Measurements from ENCODE around the gene CLEC2B. TPM values are rescaled to one million over a fixed set of nuclear protein-coding genes. Genes with fewer than 3 reads are reported as not detected.

Gene CLEC2B
- total and polyA plus RNA-seq, 7 donors = 6.0 to 19.6 (median 10.8) TPM

- Histone ChIP-seq H3K4me1 (no peaks in the 10 kb centered on the region), H3K4me3 (no peak overlapping the region), H3K9me3 (peaks cover 0 to 6% (median 2%) of the 10 kb centered on the region in 4 donors), H3K36me3 (no peaks in the 10 kb centered on the region), H3K27ac (no peak overlapping the region), H3K27me3 (no peaks in the 10 kb centered on the region)
- no peak for DNase-seq
- 74 to 82% methylated on average over 6 of the region's 6 CpGs for WGBS, 2 donors
- intact Hi-C loops (cut with DNase I) = no loop called here
- TF ChIP-seq EP300 (IDR thresholded peaks at IDR 0.05) (no peak), POLR2AphosphoS5 (IDR thresholded peaks at IDR 0.05) (no peak), CTCF (IDR thresholded peaks at IDR 0.05) (no peak), POLR2A (IDR thresholded peaks at IDR 0.05) (no peak)
These were observed 28.4 kb upstream of the CLEC2B start for GRCh38 chr12:9897535-9897934.

- H3K27ac ChIP-seq = no peak overlapping the region
- H3K27me3 ChIP-seq = no peaks in the 10 kb centered on the region
- intact Hi-C loops (cut with DNase I) = no loop called here
- no peak overlapping the region for H3K4me3 ChIP-seq
- no peaks in the 10 kb centered on the region for H3K9me3 ChIP-seq
- DNase-seq = no peak
- WGBS, 2 donors = 69 to 82% methylated on average over 6 of the region's 6 CpGs
- no peaks in the 10 kb centered on the region for H3K36me3 ChIP-seq
- TF ChIP-seq CTCF (IDR thresholded peaks at IDR 0.05) (no peak), EP300 (IDR thresholded peaks at IDR 0.05) (no peak), POLR2AphosphoS5 (IDR thresholded peaks at IDR 0.05) (no peak), POLR2A (IDR thresholded peaks at IDR 0.05) (no peak)
- H3K4me1 ChIP-seq = no peaks in the 10 kb centered on the region
These were observed 26.2 kb upstream of the CLEC2B start for GRCh38 chr12:9895215-9895971.

- intact Hi-C loops (cut with DNase I) = no loop called here
- H3K36me3 ChIP-seq = no peaks in the 10 kb centered on the region
- no peaks in the 10 kb centered on the region for H3K4me1 ChIP-seq
- no peak for DNase-seq
- H3K27ac ChIP-seq = no peak overlapping the region
- H3K4me3 ChIP-seq = no peak overlapping the region
- no peaks in the 10 kb centered on the region for H3K9me3 ChIP-seq
- 63 to 76% methylated on average over 4 of the region's 4 CpGs for WGBS, 2 donors
- no peaks in the 10 kb centered on the region for H3K27me3 ChIP-seq
- TF ChIP-seq POLR2A (IDR thresholded peaks at IDR 0.05) (no peak), CTCF (IDR thresholded peaks at IDR 0.05) (no peak), EP300 (IDR thresholded peaks at IDR 0.05) (no peak), POLR2AphosphoS5 (IDR thresholded peaks at IDR 0.05) (no peak)
These were observed 19.6 kb upstream of the CLEC2B start for GRCh38 chr12:9888665-9889273.

GRCh38 chr12:9883175-9883574 lies 14.0 kb upstream of the CLEC2B start:
- H3K9me3 ChIP-seq = no peaks in the 10 kb centered on the region
- no peaks in the 10 kb centered on the region for H3K36me3 ChIP-seq
- H3K4me3 ChIP-seq = no peak overlapping the region
- H3K4me1 ChIP-seq = no peaks in the 10 kb centered on the region
- intact Hi-C loops (cut with DNase I) = no loop called here
- no peak for DNase-seq
- H3K27ac ChIP-seq = no peak overlapping the region
- no peaks in the 10 kb centered on the region for H3K27me3 ChIP-seq
- TF ChIP-seq POLR2A (IDR thresholded peaks at IDR 0.05) = no peak
- no peak for TF ChIP-seq CTCF (IDR thresholded peaks at IDR 0.05)
- TF ChIP-seq POLR2AphosphoS5 (IDR thresholded peaks at IDR 0.05) = no peak
- TF ChIP-seq EP300 (IDR thresholded peaks at IDR 0.05) = no peak
